Stimulated activated naive CD8-positive, alpha-beta T cell treated with anti-CD3 and anti-CD28 coated beads, Interleukin-15, Interleukin-2, amounts not matched to agents 100 ng/mL and 50 ng/mL, for 24 hours (primary cell): Measurements from ENCODE around the gene ITPRID1.
"Not testable (repeated sequence)": the region's sequence is repeated elsewhere in the genome, so short reads cannot be mapped to it uniquely, and the experiment has no call there.

Experiments used
- H3K27ac Mint-ChIP-seq: one replicate; pipeline ENCODE4 v1.8.0; 2021; ENCODE audit warnings: mild to moderate bottlenecking, mixed read lengths
- H3K27me3 Mint-ChIP-seq: one replicate; pipeline ENCODE4 v1.8.0; 2021; ENCODE audit warnings: mixed read lengths
- H3K36me3 Mint-ChIP-seq: one replicate; pipeline ENCODE4 v1.8.0; 2021; ENCODE audit warnings: low read depth, mixed read lengths
- H3K4me1 Mint-ChIP-seq: one replicate; pipeline ENCODE4 v1.8.0; 2021; ENCODE audit warnings: low read depth, mixed read lengths
- H3K4me3 Mint-ChIP-seq: one replicate; pipeline ENCODE4 v1.8.0; 2021; ENCODE audit warnings: mild to moderate bottlenecking, mixed read lengths
- H3K9me3 Mint-ChIP-seq: one replicate; pipeline ENCODE4 v1.8.0; 2021; ENCODE audit warnings: mixed read lengths

Gene ITPRID1

DNA sequence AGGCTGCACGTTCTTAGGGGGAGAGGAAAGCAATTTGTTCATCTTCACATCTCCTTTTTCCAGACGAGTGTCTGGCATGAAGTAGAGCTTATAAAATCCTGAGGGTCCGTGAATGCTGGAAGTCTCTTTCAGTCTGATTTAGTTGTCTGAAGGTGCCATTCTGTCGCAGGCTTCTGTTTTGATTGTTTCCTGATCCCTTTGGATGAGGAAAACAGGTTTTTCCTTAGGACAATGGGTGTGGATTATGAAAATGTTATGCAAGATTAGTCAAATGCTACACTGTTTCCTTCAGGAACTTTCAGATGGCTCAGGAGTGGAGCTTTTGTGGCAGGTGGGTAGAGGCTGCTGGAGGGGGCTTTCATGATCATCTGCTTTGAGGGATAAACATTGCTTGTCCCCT lies at the start of gene ITPRID1:
TSS of gene ITPRID1 (plus strand) at position 301 of the 400 bp plus-strand sequence. CDS start 38,935 bp downstream, outside the sequence.
- H3K27me3 Mint-ChIP-seq: no peaks in the 10 kb centered on the region
- H3K36me3 Mint-ChIP-seq: no peaks in the 10 kb centered on the region
- peaks cover 23% of the 10 kb centered on the region for H3K9me3 Mint-ChIP-seq
- H3K27ac Mint-ChIP-seq: no peak within 1 kb of the TSS
- H3K4me3 Mint-ChIP-seq: no peak within 1 kb of the TSS
- no peaks in the 10 kb centered on the region for H3K4me1 Mint-ChIP-seq

GRCh38 chr7:31464601-31465000 lies 49.3 kb upstream of the ITPRID1 start:
- no peaks in the 10 kb centered on the region for H3K36me3 Mint-ChIP-seq
- peaks cover 3% of the 10 kb centered on the region for H3K9me3 Mint-ChIP-seq
- no peak overlapping the region for H3K4me3 Mint-ChIP-seq
- H3K27me3 Mint-ChIP-seq: peaks cover 3% of the 10 kb centered on the region
- H3K4me1 Mint-ChIP-seq: no peaks in the 10 kb centered on the region
- H3K27ac Mint-ChIP-seq: no peak overlapping the region

GRCh38 chr7:31465285-31465684 lies 48.6 kb upstream of the ITPRID1 start:
- Mint-ChIP-seq H3K4me1 (no peaks in the 10 kb centered on the region), H3K27me3 (peaks cover 3% of the 10 kb centered on the region), H3K36me3 (no peaks in the 10 kb centered on the region), H3K9me3 (peaks cover 3% of the 10 kb centered on the region), H3K4me3 (no peak overlapping the region), H3K27ac (no peak overlapping the region)

DNA sequence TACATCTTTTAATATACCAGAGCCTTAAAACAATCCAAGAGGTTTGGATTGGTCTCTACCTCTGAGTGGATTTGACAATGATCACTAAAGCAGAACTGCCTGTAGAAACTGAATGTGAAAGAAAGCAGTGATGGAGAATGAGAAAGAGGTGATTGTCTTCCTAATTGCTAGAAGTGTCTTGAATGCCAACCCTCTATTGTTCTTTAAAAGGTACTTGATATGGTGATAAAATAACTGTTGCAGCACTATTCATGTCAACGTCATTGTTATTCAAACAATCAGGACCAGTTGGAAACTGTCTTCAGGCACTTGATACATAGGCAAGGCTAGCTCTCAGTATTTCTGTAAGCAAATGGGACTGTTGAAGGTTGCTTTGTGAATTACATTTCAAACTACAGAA lies 47.9 kb upstream of the ITPRID1 start:
- no peaks in the 10 kb centered on the region for H3K4me1 Mint-ChIP-seq

GRCh38 chr7:31470883-31471282 lies 43.0 kb upstream of the ITPRID1 start:
- not testable (repeated sequence) for H3K27ac Mint-ChIP-seq, H3K4me3 Mint-ChIP-seq, H3K36me3 Mint-ChIP-seq, H3K4me1 Mint-ChIP-seq, H3K9me3 Mint-ChIP-seq, H3K27me3 Mint-ChIP-seq

More for the DNA sequence above, 47.9 kb upstream of the ITPRID1 start:
- no peak overlapping the region for H3K4me3 Mint-ChIP-seq
- H3K9me3 Mint-ChIP-seq: peaks cover 3% of the 10 kb centered on the region
- H3K27ac Mint-ChIP-seq: no peak overlapping the region
- H3K27me3 Mint-ChIP-seq: peaks cover 3% of the 10 kb centered on the region
- H3K36me3 Mint-ChIP-seq: no peaks in the 10 kb centered on the region

- Mint-ChIP-seq H3K4me1 (no peaks in the 10 kb centered on the region), H3K27ac (no peak overlapping the region), H3K4me3 (no peak overlapping the region), H3K27me3 (peaks cover 3% of the 10 kb centered on the region), H3K36me3 (no peaks in the 10 kb centered on the region), H3K9me3 (no peaks in the 10 kb centered on the region)
These were observed 38.5 kb upstream of the ITPRID1 start for GRCh38 chr7:31475368-31475767.

GRCh38 chr7:31476073-31476745 lies 37.7 kb upstream of the ITPRID1 start:
- Mint-ChIP-seq H3K27ac (no peak overlapping the region), H3K4me3 (no peak overlapping the region), H3K9me3 (no peaks in the 10 kb centered on the region), H3K27me3 (peaks cover 3% of the 10 kb centered on the region), H3K4me1 (no peaks in the 10 kb centered on the region), H3K36me3 (no peaks in the 10 kb centered on the region)

DNA sequence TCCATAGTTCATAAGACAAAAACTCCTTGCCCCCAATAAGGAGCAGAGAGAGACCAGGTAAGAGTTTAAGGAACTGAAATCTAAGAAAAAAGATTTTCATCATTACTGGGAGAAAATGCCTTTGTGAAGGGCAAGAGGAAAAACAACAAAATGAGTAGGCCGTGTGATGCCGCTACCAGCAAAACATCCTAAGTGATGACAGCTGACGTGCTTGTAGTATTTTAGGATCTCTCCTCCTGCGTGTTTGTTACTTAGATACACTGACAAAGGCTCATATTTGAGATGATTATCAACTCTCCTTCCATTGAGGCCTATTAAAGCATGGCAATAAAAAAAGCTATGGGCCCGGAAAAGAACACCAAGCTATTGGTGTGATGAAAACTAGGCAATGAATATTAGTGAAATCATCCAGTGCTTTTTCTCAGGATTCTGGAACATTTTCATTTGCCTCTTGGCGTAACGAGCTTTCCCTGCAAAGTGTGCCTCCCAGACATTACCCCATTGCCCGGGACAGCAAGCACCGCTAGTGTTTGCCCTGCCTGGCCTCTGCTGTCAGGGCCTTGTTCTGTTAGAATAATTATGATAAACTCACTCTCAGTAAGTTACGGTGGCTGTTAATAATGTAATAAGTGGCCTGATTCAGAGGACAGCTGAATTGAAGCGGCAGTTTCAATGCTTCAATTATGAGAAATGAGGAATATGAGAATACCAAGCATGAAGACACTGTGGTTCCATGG lies 36.8 kb upstream of the ITPRID1 start:
- Mint-ChIP-seq H3K4me1 (no peaks in the 10 kb centered on the region), H3K4me3 (no peak overlapping the region), H3K9me3 (no peaks in the 10 kb centered on the region), H3K27me3 (peaks cover 3% of the 10 kb centered on the region), H3K27ac (no peak overlapping the region), H3K36me3 (no peaks in the 10 kb centered on the region)

DNA sequence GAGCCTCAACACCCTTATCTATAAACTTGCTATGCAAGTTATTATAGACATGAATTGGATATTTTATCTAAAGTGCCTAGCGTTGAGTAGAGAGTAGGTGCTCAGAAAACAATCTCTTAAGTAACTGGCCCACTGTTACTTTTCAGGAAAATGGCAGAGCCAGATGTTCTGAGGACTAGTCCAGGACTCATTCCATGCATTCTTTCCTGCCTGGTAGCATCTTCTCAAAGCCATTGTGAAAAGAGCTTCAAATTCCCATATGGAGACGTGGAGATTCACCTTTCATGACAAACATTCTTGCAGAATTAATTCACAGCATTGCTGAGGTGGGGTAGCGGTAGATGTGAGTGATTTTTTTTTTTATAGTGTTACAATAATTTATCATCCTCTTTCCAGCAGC lies 35.9 kb upstream of the ITPRID1 start:
- Mint-ChIP-seq H3K9me3 (no peaks in the 10 kb centered on the region), H3K4me3 (no peak overlapping the region), H3K36me3 (no peaks in the 10 kb centered on the region), H3K27ac (no peak overlapping the region), H3K27me3 (peaks cover 3% of the 10 kb centered on the region), H3K4me1 (no peaks in the 10 kb centered on the region)

GRCh38 chr7:31478721-31479120 lies 35.2 kb upstream of the ITPRID1 start:
- Mint-ChIP-seq H3K9me3 (no peaks in the 10 kb centered on the region), H3K4me1 (no peaks in the 10 kb centered on the region), H3K4me3 (no peak overlapping the region), H3K27me3 (peaks cover 3% of the 10 kb centered on the region), H3K27ac (no peak overlapping the region), H3K36me3 (no peaks in the 10 kb centered on the region)

- no peaks in the 10 kb centered on the region for H3K9me3 Mint-ChIP-seq
- H3K36me3 Mint-ChIP-seq: no peaks in the 10 kb centered on the region
- H3K4me1 Mint-ChIP-seq: no peaks in the 10 kb centered on the region
- H3K27ac Mint-ChIP-seq: no peak overlapping the region
- H3K4me3 Mint-ChIP-seq: no peak overlapping the region
- peaks cover 3% of the 10 kb centered on the region for H3K27me3 Mint-ChIP-seq
These were observed 26.8 kb upstream of the ITPRID1 start for GRCh38 chr7:31487071-31487470.

DNA sequence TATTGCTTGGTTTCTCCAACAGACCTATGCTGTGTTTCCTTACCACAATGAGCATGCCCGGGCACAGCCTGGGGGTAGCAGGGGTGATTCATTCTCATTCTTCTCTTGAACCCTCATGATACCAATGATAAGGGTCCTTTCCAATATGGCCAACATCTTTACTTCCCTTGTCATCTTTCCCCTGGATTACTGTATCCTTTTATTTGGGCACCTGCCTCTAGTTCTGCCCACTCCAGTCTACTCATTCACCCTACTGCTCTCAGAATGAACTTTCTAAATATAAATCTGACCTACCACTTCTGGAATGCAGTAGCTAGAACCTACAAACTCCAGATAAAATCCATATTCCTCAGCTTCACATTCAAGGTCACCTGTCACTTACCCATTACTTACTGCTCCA lies 26.4 kb upstream of the ITPRID1 start:
- H3K27me3 Mint-ChIP-seq: peaks cover 3% of the 10 kb centered on the region

DNA sequence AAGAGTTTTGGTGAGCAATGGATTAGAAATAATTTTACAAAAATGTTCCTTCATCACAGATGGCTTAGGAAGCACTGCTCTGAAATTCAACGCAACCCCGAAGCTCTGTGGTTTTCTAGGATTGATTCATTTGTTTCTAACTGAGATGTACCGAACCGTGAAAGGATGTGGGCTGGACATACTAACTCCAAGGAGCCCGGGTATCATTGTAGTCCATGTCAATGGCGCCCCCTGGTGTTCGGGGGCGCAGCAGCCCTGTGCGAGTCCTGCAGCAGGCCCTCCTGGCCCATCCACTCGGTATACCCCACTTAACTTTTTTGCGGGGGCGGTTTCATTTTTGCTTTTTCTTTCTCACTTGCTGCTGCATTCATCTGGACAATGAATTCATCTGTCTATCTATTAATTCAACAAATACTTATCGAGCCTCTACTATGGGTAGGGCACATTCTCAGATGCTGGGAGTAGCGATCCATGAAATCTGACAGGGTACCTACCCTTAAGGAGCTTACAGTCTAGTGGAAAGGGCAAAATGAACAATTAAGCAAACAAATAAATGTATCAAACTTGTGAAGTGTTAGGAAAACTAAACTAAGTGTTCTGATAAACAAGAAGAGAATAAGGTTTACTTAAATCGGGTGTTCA lies 25.2 kb upstream of the ITPRID1 start:
- Mint-ChIP-seq H3K27ac (no peak overlapping the region), H3K27me3 (peaks cover 3% of the 10 kb centered on the region), H3K4me3 (no peak overlapping the region), H3K36me3 (no peaks in the 10 kb centered on the region), H3K4me1 (no peaks in the 10 kb centered on the region), H3K9me3 (no peaks in the 10 kb centered on the region)

More for the DNA sequence above, 26.4 kb upstream of the ITPRID1 start:
- Mint-ChIP-seq H3K9me3 (no peaks in the 10 kb centered on the region), H3K36me3 (no peaks in the 10 kb centered on the region), H3K27ac (no peak overlapping the region), H3K4me3 (no peak overlapping the region), H3K4me1 (no peaks in the 10 kb centered on the region)

- Mint-ChIP-seq H3K4me3 (no peak overlapping the region), H3K36me3 (no peaks in the 10 kb centered on the region), H3K9me3 (no peaks in the 10 kb centered on the region), H3K4me1 (no peaks in the 10 kb centered on the region), H3K27ac (no peak overlapping the region), H3K27me3 (peaks cover 3% of the 10 kb centered on the region)
These were observed 23.0 kb upstream of the ITPRID1 start for GRCh38 chr7:31490796-31491314.

DNA sequence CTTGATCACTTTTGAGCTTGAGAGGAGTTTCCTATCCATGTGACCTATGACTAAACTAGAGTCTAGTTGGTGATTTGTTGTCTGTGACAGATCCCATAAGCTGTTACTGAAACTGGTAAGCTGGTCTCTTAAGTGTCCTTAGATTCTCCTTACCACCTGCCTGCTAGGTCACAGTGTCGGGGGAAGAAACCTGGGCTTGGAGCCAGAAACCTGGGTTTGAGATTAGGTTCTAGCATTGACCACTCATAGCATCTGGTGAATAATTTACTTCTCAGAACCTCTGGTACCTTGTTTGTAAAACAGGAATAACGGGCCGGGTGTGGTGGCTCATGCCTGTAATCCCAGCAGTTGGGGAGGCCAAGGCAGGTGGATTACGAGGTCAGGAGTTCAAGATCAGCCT lies 21.8 kb upstream of the ITPRID1 start:
- H3K36me3 Mint-ChIP-seq: no peaks in the 10 kb centered on the region
- H3K27me3 Mint-ChIP-seq: peaks cover 3% of the 10 kb centered on the region
- H3K27ac Mint-ChIP-seq: no peak overlapping the region
- H3K4me1 Mint-ChIP-seq: no peaks in the 10 kb centered on the region
- no peak overlapping the region for H3K4me3 Mint-ChIP-seq
- H3K9me3 Mint-ChIP-seq: no peaks in the 10 kb centered on the region
